Body of pancreas (tissue), 4 donors: Measurements from ENCODE around the gene PDIA4. TPM values are rescaled to one million over a fixed set of nuclear protein-coding genes. Genes with fewer than 3 reads are reported as not detected.

Experiments used
- ATAC-seq: fragments of 150-250 bp; one replicate; pipeline ENCODE4 v1.9.1; 2016
- DNase-seq, 4 donors: peaks; one replicate each; pipeline ENCODE4 v3.0.0-alpha.2; 2019
- H3K27ac ChIP-seq, 4 donors: fragments of 200-600 bp; sonication (generic); 1 replicate in 3 of 4; 2 replicates in 1 of 4; pipeline versions ENCODE4 v1.5.1 to v1.6.1; 2016 to 2019; ENCODE audit warnings: mild to moderate bottlenecking in 1 of 4, mixed read lengths in 1 of 4, moderate library complexity in 1 of 4
- H3K27me3 ChIP-seq, 2 donors: fragments of 200-600 bp; sonication (generic); one replicate each; pipeline ENCODE4 v1.6.0; 2016; ENCODE audit warnings: mild to moderate bottlenecking in 1 of 2
- H3K36me3 ChIP-seq, 2 donors: fragments of 200-600 bp; sonication (generic); replicated peaks in 1 of 2; 2 replicates each; pipeline ENCODE4 v1.5.1; 2016; ENCODE audit warnings: low read depth in 2 of 2; ENCODE audit not compliant: insufficient read depth in 1 of 2
- H3K4me1 ChIP-seq: fragments of 200-600 bp; sonication (generic); one replicate; pipeline ENCODE4 v1.6.0; 2016
- H3K4me3 ChIP-seq, 2 donors: fragments of 200-600 bp; sonication (generic); 1 replicate in 1 of 2; 2 replicates in 1 of 2; pipeline ENCODE4 v1.5.1; 2016 to 2019
- H3K9me3 ChIP-seq, 3 donors: fragments of 200-600 bp; sonication (generic); 1 replicate in 2 of 3; 2 replicates in 1 of 3; pipeline ENCODE4 v1.5.1; 2016
- POLR2A ChIP-seq, 3 donors: fragments of 450-650 bp; IDR thresholded peaks; one replicate each; pipeline ENCODE4 v1.6.1; 2016; ENCODE audit warnings: antibody characterized with exemption in 3 of 3, mild to moderate bottlenecking in 2 of 3
- WGBS, 2 donors: methylation state at CpG; one replicate each; pipeline ENCODE4 v1.1.5; 2017; 5-methylcytosine and 5-hydroxymethylcytosine counted together
- intact Hi-C: fragments of 100-400 bp; cut with DNase I; formaldehyde crosslinking; loops from one replicate; pipeline ENCODE4 v1.15.1; 2023
- total RNA-seq, 2 donors: library from RNA; depleted of rRNA; stranded (reverse); fragments of >200 nt; gene quantifications; one replicate each; pipeline ENCODE4 v1.1.0, GENCODE V29; 2016
- TF ChIP-seq, protein P1 (sequence below), 7 experiments: fragments of 450-650 bp in 4 of 7; fragments of 200-600 bp in 3 of 7; sonication (generic) in 3 of 7; IDR thresholded peaks; one replicate each; pipeline ENCODE4 v1.5.1; 2016 to 2019; ENCODE audit warnings: antibody characterized with exemption in 7 of 7

Gene PDIA4
- total RNA-seq, 2 donors from 2014 or later, result 80.4 to 140 TPM

GRCh38 chr7:149023662-149024061, 4.6 kb downstream of the PDIA4 start:
- intact Hi-C loops, result no loop called here
- 50 to 51% methylated on average over 7 of the region's 7 CpGs for WGBS, 2 donors
- Histone ChIP-seq H3K9me3 (no peaks in the 10 kb centered on the region), H3K36me3 (peaks cover 0 to 10% of the 10 kb centered on the region in 2 donors), H3K27me3 (no peaks in the 10 kb centered on the region), H3K4me1 (peaks cover 49% of the 10 kb centered on the region), H3K4me3 (no peak overlapping the region), H3K27ac (peak overlapping the region in 2 of 4 donors; percentile 1 to 39)
- DNase-seq, result no peak
- TF ChIP-seq, protein P1, sequence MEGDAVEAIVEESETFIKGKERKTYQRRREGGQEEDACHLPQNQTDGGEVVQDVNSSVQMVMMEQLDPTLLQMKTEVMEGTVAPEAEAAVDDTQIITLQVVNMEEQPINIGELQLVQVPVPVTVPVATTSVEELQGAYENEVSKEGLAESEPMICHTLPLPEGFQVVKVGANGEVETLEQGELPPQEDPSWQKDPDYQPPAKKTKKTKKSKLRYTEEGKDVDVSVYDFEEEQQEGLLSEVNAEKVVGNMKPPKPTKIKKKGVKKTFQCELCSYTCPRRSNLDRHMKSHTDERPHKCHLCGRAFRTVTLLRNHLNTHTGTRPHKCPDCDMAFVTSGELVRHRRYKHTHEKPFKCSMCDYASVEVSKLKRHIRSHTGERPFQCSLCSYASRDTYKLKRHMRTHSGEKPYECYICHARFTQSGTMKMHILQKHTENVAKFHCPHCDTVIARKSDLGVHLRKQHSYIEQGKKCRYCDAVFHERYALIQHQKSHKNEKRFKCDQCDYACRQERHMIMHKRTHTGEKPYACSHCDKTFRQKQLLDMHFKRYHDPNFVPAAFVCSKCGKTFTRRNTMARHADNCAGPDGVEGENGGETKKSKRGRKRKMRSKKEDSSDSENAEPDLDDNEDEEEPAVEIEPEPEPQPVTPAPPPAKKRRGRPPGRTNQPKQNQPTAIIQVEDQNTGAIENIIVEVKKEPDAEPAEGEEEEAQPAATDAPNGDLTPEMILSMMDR (IDR thresholded peaks at IDR 0.05), result no peak
- no peak for TF ChIP-seq POLR2A (IDR thresholded peaks at IDR 0.05)
- no peak for ATAC-seq

- DNase-seq (no peak), ATAC-seq (no peak)
- H3K4me3 ChIP-seq, result no peak overlapping the region
- H3K27ac ChIP-seq, result peak overlapping the region in 1 of 4 donors; percentile 11
- WGBS, 2 donors, result 52 to 67% methylated on average over 6 of the region's 6 CpGs
- TF ChIP-seq, protein P1 (IDR thresholded peaks at IDR 0.05), result no peak
- no peak for TF ChIP-seq POLR2A (IDR thresholded peaks at IDR 0.05)
- peaks cover 49% of the 10 kb centered on the region for H3K4me1 ChIP-seq
- no peaks in the 10 kb centered on the region for H3K9me3 ChIP-seq
- no peaks in the 10 kb centered on the region for H3K27me3 ChIP-seq
- H3K36me3 ChIP-seq, result peaks cover 0 to 10% of the 10 kb centered on the region in 2 donors
- intact Hi-C loops, result no loop called here
Observed at GRCh38 chr7:149022756-149023360, 5.4 kb downstream of the PDIA4 start.

DNA sequence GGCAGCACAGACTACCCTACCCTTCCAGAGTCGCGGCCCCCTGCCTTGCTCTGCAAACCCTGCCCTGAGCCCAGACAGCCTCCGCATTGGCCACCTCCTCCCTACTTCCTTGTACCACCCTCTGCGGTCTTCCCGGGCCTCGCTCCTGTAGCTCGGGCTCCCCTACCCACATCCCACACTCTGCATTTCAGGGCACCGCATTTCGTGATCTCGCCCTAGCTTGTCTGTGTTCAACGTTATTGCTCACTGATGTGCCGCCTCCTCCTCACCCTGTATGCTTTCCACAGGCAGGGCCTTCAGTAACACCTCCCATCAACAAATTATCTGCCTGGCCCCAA, 6.6 kb downstream of the PDIA4 start:
- DNase-seq, result no peak
- intact Hi-C loops, result no loop called here
- Histone ChIP-seq H3K4me3 (no peak overlapping the region), H3K9me3 (no peaks in the 10 kb centered on the region), H3K27ac (no peak overlapping the region), H3K36me3 (peaks cover 0 to 13% of the 10 kb centered on the region in 2 donors), H3K4me1 (peaks cover 41% of the 10 kb centered on the region), H3K27me3 (no peaks in the 10 kb centered on the region)
- TF ChIP-seq, protein P1 (IDR thresholded peaks at IDR 0.05), result no peak
- no peak for TF ChIP-seq POLR2A (IDR thresholded peaks at IDR 0.05)
- 72 to 87% methylated on average over 12 of the region's 12 CpGs for WGBS, 2 donors
- ATAC-seq, result no peak

- TF ChIP-seq POLR2A (IDR thresholded peaks at IDR 0.05), result no peak
- TF ChIP-seq, protein P1 (IDR thresholded peaks at IDR 0.05), result no peak
- no peak for DNase-seq
- Histone ChIP-seq H3K4me1 (peaks cover 29% of the 10 kb centered on the region), H3K27ac (no peak overlapping the region), H3K36me3 (peaks cover 3 to 18% of the 10 kb centered on the region in 2 donors), H3K27me3 (no peaks in the 10 kb centered on the region), H3K9me3 (no peaks in the 10 kb centered on the region), H3K4me3 (no peak overlapping the region)
- 76 to 77% methylated on average over 11 of the region's 11 CpGs for WGBS, 2 donors
- ATAC-seq, result no peak
- intact Hi-C loops, result no loop called here
Observed at GRCh38 chr7:149020483-149020882, 7.8 kb downstream of the PDIA4 start.

DNA sequence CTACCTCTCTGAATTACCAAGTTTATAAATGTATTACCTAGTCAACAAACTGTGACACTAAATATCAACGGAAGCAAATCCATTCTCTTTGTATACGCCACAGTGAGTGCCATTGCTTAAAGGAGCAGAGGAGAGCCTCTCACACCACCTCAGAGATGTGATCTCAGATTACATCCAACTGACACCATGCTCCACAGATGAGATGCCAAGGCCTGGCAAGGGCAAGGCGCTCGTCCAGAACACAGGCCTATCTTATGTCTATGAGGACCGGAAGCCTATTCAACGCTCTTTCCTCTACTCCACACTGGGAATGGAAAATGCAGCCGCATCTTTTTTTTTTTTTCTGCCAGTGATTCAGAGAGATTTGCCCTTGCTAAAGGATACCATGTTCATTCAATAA, 11.4 kb downstream of the PDIA4 start:
- no peak overlapping the region for H3K4me3 ChIP-seq
- no peaks in the 10 kb centered on the region for H3K9me3 ChIP-seq
- no peak for TF ChIP-seq POLR2A (IDR thresholded peaks at IDR 0.05)
- ATAC-seq (no peak), DNase-seq (no peak)
- no peak overlapping the region for H3K27ac ChIP-seq
- peaks cover 23 to 42% of the 10 kb centered on the region in 2 donors for H3K36me3 ChIP-seq
- 67 to 76% methylated on average over 7 of the region's 7 CpGs for WGBS, 2 donors
- H3K27me3 ChIP-seq, result no peaks in the 10 kb centered on the region
- intact Hi-C loops, result no loop called here
- H3K4me1 ChIP-seq, result no peaks in the 10 kb centered on the region
